Measurements from ENCODE around the gene CDC42BPB.
"Not testable (repeated sequence)": the region's sequence is repeated elsewhere in the genome, so short reads cannot be mapped to it uniquely, and the experiment has no call there.

The CDC42BPB gene

DNA sequence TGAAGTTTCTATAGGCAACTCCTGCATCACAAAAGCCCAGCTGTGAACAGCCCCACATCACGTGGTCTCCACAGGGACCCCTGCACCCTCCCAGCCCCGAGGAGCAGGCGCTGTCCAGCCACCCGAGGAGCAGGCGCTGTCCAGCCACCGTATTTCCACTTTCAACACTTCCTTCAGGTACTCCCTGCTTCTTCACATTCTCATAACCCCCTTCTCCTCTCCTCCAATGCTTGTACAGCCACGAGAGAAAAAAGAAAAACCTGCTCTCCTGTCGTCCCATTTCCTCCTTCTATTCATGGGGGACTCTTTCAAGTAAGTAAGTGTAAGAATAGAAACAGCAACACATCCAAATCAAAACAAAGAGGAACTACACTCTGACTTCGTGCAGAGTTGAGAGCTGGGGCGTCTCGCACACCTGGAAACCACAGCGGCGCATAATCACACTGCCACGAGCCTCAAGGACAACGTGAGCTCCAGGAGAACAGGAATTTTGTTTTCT lies 11.9 kb downstream of the CDC42BPB start:
- DNase-seq, result no peak

DNA sequence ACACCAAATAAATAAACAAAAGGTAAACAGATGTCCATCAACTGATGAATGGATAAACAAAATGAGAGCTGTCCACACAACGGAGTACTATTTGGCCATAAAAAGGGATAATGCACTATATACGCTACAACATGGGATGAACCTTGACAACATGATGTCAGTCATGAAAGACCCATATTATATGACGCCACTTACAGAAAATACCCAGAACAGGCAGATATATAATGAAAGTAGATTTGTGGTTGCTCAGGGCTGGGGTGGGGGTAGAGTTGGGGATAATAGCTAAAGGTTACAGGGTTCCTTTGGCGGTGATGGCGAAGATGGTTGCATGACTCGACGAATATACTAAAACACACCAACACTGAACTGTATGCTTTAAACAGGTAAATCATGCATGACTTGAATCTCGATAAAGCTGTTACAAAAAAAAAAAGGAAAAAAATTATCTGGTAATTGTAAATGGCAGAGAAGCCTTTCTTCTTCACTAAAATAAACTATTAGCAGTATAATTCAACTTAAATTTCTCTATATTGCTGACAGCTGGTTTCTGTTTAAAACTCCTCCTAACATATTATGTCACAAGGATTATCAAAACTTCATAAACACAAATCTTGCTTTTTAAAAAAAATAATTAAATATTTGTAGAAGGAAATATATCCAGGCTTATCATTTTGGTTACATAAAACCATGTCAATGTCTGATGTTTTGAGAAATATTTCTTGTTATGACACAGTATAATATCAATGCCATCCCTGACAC lies 13.9 kb downstream of the CDC42BPB start:
- DNase-seq, result no peak

DNA sequence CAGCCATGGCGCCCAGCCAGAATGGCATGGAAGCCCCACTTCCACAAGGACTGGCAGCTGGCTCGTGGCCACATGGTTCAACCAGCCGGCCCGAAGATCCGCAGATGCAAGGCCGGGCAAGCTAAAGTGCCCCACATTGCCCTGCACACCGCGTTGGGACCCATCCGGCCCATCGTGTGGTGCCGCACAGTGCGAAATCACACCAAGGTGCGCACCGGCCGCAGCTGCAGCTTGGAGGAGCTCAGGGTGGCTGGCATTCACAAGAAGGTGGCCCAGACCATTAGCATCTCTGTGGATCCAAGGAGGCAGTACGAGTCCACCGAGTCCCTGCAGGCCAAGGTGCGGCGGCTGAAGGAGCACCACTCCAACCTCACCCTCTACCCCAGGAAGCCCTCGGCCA lies 15.9 kb downstream of the CDC42BPB start:
- no peak for DNase-seq

DNA sequence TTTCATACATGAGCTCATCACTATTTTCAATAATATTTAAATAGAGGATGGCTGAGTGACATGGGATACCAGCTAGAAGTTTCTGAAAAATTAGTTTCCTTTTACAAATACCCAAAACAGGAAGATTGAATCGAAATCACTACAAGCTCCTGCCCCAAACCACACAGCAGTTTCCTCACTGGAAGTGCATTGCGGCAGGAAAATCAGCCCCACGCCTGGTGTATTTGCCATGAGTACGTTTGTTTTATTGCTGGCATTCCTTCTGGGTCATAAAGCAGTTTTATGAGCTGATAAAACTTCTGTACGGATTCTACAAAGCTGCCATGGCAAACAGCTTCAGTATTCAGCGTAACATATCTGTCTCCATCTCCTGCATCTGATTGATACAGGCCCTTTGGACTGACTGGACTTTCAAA lies 23.7 kb downstream of the CDC42BPB start:
- DNase-seq, result no peak

DNA sequence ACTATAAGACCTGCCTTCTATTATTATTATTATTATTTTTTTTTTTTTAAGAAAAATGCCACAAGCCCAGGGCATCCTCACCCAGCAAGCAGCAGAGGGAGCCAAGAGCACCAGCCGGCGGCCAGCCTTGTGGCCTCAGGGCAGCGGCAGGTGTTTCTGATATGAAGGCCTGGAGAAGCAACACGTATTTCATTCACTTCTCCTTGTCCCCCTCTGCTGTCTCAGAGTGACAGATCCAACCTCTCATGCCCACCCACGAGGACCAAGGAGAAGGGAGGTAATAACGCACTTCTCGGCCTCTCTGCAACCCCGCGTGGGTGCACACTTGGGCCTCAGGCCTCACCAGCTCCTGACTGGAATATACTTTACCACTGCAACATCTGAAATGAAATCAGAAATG lies 25.4 kb downstream of the CDC42BPB start:
- DNase-seq, result peak; percentile 19

DNA sequence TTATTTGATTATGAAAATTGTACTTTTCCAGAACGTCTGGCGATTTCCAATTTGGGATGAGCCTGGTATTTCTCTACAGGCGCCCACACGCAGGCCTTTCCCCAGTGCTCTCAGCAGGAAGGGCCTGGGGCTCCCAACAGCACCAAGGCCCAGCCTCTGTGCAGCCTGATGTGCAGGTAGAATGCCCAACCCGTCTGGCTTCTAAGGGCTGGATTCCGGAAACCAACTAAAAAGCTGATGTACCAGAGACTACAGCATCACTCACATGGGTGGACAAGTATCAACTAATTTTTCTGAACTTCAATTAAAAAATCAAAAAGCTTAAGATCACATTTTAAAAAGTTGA lies 25.8 kb downstream of the CDC42BPB start:
- no peak for DNase-seq

DNA sequence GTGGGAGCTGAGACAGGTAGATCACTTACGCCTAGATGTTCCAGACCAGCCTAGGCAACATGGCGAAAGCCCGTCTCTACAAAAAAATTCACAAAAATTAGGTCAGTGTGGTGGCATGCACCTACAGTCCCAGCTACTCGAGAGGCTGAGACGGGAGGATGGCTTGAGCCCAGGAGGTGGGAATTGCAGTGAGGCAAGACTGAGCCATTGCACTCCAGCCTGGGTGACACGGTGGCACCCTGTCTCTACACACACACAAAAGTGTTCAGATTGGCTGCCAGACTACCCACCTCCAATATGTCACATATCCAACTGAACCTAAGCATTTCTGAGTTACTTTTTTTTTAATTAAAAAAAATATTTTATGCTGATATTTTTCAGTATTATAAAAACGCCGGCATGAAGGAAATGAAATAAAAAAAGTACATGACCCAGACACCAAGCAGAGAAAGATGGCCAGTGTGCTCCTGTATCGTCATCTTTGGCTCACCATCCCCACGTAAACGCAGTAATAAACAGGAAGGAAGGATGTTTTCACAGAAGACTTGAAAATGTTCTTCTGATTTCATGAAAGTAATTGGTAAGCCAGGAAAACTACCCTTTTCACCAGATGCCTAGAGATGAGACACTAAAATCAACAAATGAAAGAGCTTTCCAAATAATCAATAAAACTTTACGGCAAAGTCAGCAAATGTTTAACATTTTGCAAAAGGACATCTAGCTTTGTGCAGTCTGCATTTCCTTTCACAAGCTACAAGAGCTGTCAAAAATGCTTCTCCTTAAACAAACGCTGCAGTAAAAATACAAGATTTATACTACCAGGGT lies 26.4 kb downstream of the CDC42BPB start:
- no peak for DNase-seq

DNA sequence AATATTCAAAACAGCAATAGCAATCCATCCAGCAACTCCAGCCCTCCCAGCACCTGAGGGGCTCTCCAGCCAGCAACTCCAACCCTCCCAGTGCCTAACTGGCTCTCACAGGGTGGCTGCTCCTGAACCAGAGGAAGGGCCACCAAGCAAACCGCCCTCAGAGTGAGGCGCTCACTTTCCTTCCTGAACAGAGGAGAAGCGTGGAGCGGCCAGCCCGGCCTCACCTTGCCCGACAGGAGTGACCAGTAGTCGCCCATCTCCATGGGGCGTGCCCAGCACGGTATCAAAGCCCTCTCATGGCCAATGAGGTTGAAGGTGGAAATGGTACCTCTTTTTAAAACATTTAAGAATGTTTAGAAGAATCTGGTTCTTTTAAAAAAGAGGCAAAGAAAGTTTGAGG lies 27.4 kb downstream of the CDC42BPB start:
- no peak for DNase-seq

DNA sequence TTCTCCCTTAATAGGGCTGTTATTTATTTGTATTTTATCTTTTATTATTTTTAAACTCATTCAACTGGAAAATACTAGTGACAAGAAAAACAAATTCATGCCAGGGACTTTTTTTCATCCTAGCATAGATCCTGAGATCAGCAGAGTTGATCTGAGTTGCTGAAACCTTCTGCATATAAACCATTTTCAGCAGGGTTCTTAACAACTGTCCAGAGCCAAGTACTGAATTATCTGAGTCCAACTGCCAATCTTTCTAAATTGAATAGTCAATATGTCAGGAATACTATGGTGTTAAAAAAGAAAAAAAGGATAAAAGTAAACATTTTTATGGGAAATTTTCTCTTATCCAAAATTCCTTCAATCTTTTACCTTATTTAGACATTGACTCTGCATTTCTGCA lies 28.6 kb downstream of the CDC42BPB start:
- no peak for DNase-seq

DNA sequence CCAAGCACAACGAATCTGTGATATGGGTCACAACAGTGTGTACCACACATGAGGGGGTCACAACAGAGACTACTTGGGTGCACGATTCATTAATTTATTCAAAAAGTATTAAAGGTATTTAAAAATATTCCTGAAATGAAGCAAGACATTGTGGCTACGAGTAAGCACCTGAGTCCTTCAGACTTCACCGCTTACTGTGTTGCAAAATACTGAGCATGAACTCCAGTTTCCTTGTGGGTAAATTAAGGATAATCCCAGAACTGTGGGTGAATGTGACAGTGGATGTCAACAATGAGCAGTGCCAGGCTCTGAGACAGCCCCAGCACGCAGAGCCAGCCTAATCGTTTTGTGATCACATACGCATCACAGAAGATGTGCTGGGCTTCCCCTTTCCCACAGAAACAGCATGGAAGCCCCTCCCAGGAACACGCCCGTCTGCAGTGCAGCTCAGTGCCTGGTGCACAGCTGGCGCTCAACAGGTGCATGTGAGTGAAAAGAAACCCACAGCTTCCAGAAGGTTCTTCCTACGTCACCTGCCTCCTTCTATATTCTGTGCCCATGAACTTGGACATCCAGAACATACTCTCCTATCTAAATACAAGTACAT lies 29.1 kb downstream of the CDC42BPB start:
- DNase-seq, result no peak

DNA sequence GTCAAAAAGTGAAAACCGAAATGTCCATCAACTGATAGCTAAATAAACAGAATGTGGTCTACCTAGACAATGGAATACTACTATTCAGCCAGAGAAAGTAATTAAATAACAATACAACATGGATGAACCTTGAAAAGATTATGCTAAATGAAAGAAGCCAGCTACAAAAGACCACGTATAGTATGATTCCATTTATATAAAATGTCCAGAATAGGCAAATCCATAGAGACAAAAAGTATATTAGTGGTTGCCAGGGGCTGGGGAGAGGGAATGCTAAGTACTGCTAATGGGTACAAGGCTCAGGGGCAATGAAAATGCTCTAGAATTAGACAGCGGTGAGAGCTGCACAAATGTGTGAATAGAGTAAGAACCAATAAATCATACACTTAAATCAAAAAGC lies 29.9 kb downstream of the CDC42BPB start:
- no peak for DNase-seq

DNA sequence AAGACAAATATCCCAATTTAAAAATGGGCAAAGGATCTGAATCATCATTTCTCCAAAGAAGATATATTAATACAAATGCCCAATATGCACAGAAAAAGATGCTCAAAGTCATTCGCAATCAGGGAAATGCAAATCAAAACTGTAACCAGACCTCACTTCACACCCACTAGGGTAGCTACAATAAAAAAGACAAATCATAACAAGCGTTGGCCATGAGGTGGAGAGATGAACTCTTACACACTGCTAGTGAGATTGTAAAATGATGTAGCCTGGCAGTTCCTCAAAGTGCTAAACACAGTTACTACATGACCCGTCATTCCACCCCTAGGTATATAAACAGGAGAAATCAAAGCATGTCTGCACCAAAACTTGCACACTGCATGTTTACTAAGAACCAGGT lies 30.4 kb downstream of the CDC42BPB start:
- no peak for DNase-seq

DNA sequence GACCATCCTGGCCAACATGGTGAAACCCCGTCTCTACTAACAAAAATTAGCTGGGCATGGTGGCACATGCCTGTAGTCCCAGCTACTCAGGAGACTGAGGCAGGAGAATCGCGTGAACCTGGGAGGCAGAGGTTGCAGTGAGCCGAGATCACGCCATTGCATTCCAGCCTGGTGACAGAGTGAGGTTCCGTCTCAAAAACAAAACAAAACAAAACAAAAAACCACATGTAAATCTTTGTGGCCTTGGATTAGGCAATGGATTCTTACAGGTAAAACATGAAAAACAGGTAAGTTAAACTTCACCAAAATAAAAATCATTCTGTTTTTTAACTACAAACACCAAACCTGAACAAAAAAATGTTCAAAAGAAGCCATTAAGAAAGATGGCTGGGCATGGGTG lies 31.2 kb downstream of the CDC42BPB start:
- not testable (repeated sequence) for DNase-seq

DNA sequence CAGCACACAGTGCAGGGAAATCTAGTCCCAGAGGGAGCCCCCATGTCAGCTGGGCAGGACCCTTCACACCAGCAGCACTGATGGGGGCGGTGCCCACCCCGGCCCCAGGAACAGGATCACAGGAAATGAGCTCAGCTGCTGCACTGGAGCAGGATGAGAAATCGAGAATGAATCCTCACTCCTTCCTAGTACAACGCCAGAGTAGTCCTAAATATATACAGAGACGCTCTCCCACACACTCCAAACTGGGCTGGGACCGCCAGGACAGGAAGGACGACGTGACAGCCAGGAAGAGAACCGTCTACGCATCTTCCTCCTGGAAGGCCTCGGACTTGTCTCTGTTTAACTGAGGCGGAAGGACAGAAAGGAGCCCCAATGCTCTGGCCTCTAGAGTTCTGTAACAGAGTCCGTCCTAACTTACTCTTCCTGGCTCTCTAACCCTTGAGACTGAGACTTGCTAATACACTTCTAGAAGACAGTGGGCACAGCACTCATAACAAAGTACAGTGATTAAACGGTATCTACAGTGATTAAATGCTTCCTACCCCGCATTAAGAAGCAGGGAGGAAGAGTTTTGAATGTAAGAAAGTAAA lies 33.4 kb downstream of the CDC42BPB start:
- DNase-seq, result no peak

DNA sequence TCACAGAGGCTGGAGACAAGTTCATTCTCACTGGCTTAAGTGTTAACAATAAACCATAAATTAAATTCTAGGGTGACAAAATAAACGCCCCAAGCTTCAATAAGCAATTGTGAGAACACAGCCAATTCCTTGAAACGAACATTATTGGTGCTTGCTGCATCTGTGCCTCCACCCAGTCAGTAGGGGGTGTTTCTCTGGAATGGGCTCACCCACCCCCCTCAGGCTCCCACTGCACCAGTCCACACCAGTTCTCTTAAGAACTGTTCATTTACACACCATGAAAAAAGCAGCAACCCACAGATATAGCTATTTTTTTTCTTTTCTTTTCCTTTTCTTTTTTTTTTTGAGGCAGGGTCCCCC lies 34.7 kb downstream of the CDC42BPB start:
- DNase-seq, result no peak

DNA sequence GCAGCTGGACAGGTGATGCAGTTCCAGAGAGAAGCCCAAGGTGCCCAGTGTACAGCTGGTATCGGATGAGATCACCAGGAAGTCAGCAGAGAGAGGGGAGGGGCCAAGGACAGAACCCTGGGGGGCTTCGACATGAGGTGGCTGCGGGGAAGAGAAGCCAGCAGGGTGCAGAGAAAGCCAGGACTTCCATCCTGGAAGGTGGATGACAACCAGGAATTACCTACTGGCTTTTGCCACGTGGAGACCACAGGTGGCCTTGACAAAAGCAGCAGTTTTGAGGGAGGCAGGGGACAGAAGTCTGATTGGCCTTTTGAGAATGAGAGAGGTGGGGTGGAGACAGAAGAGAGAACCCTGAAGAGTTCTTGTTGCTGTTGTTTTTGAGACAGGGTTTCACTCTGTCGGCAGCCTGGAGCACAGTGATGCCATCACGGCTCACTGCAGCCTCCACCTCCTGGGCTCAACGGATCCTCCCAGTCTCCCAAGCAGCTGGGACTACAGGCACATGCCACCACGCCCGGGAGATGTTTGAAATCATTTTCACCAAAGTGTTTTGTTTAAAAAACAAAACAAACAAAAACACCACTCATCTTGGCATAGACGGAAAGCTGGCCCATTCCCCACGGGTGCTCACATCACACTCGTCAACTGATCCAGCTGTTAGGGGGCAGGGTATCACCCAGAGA lies 35.2 kb downstream of the CDC42BPB start:
- DNase-seq, result peak; percentile 48

DNA sequence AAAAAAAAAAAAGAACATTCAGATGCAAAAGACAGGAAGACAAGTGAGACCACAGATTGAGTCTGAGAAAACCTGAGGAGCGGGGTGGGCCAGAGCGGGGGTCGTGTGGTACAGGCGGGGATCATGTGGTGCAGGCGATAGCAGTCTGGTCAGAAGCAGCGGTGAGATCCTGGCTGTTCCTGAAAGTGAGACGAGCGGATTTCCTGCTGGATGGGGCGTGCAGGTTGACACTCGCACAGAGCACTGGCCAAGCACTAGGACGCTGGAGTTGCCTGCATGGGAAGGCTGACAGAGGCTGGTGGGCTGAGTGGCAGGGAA lies 35.7 kb downstream of the CDC42BPB start:
- peak; percentile 70 for DNase-seq

DNA sequence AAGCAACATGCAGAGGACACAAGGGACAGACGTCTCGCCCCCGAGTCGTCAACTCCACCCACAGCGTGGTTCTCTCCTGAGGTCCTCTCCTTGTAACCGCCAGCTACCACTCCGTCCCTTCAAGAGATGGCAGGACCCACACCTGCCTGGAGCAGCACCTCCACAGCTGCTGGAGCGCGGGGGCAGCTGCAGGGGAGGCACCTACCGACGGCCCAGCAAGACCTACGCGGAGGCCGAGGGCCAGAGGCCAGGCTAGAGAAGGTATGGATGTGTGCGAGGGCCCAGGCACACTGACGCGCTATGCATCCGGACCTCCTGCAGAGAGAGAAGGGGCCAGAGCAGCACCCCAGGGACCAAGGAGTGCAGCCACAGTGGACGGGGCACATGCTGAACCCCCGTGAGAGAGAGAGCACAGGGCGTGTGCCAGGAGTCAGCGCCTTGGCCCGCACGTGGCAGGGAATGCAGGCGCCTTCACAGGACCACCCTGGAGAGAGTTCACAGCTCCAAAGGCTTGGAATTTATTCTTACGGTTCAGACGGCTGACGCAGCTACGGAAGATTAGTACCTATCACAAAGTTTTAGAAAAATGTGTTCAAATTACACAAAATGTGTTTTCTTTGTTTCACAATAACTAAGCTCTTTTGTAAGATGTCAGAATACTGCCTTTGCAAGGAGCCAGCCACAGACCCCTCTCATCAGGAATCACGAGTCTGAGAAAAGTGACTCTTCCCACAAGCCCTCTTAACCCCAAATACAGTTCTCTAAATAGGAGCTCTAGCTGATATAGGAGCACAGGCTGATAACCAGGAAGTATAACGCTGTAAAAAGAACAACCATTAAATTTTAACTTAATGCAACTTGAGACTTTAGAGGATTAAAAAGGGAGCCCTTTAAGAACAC lies 36.8 kb downstream of the CDC42BPB start:
- no peak for DNase-seq

DNA sequence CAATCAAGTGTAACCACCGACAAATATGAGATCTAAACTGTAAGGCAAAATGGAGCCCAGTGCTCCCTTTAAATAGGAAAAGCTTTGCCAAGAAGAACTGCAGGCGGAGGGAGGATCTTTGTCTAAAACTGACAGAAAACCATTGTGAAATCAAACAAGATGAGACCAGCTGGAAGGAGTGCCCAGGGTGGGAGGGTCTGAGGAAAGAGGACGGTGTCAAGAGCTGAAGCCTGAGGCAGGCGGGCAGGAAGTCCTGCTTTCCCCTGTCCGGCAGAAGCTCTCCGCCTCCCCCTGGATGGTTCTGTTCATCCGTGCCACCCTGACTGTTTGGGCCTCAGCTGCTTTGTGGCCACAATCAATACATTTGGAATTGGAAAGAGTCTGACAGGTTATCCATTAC lies 37.5 kb downstream of the CDC42BPB start:
- no peak for DNase-seq

DNA sequence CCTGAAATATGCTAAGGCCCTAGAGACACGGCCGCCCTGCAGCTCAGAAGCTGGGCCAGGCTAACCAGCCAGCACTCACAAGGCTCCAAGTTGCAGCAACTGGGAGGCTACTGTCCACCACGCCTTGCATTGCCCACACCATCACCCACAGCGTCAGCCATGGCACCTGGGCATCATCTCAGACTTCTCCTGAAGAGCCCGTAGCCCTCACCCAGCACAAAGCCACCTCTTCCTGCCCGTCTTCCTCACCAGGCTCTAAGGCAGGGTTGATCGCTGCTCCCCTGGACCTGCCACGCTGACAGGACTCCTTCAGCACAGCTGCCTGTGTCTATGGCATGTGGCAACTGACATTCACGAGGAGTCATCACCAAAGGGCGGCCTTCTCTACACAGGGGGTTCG lies 38.1 kb downstream of the CDC42BPB start:
- DNase-seq, result no peak

DNA sequence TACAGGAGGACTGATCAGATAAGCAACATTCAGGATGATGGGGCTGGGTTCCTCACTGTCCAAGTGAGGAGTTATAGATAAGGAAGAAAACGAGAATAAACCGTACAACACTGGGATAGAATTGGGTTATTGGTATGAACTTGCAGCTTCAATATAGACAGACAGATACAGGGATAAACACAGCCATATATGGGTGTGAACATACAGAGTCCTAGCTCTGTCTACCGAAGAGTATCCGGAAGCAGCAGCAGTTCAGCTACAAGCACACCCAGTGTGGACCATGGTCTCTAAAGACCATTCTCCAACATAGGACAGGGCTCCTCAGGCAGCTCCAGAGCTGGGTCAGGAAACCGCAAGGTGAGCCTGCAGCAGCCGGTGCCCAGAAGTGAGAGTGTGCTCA lies 40.8 kb downstream of the CDC42BPB start:
- no peak for DNase-seq

DNA sequence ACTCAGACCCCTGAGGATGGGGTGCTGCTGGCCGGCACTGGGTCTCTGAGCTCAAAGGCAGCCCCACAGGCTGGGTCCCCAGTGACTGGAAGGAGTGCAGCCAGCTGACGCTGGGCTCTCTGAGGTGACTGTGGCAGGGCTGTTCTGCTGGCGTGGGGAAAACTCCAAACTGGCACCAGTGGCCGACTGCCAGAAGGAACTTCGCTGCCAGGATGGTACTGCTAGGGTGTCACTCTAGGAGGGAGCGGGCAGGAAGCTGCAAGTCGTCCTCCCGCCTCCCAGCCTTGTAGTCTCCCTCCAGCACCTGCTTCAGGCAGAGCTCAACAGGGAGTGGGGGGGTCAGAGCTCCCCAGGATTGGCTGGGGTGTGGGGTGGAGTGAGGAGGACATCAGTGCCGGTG lies 41.3 kb downstream of the CDC42BPB start:
- peak; percentile 70 for DNase-seq

Data from NCI-H510A (cell line).